Kidney epithelial cell (primary cell): ENCODE measurements around the gene HARBI1. TPM values are rescaled to one million over a fixed set of nuclear protein-coding genes. Genes with fewer than 3 reads are reported as not detected.

Source experiments
- DNase-seq: peaks from one replicate; pipeline ENCODE4 v3.0.0-alpha.2; 2010; ENCODE audit warnings: low read depth
- H3K27me3 ChIP-seq: 2 replicates; pipeline ENCODE4 v1.6.0; 2011; ENCODE audit warnings: low read length; ENCODE audit not compliant: control insufficient read depth, insufficient read depth
- H3K36me3 ChIP-seq: 2 replicates; pipeline ENCODE4 v1.5.1; 2011; ENCODE audit warnings: low read length; ENCODE audit not compliant: control insufficient read depth, insufficient read depth
- H3K4me3 ChIP-seq: 2 replicates; pipeline ENCODE4 v1.5.1; 2011; ENCODE audit warnings: low read depth, mild to moderate bottlenecking, control low read depth, low read length
- CTCF ChIP-seq: IDR thresholded peaks from 2 replicates; pipeline ENCODE4 v1.5.1; 2011; ENCODE audit warnings: mild to moderate bottlenecking, moderate library complexity, low read length, control low read depth, inconsistent platforms; ENCODE audit not compliant: insufficient read depth, poor library complexity, severe bottlenecking
- total RNA-seq: library from RNA; depleted of rRNA; stranded (reverse); fragments of >200 nt; gene quantifications from 2 replicates; pipeline ENCODE4 v1.2.3, GENCODE V29; 2015

The HARBI1 gene
- total RNA-seq, 1 donor from 2014 or later: 8.0 TPM

- no peak for DNase-seq
- TF ChIP-seq CTCF: no peak
- no peak overlapping the region for H3K4me3 ChIP-seq
- peaks cover 3% of the 10 kb centered on the region for H3K36me3 ChIP-seq
- no peaks in the 10 kb centered on the region for H3K27me3 ChIP-seq
Measured at GRCh38 chr11:46607516-46607915, 9.5 kb downstream of the HARBI1 start.

GRCh38 chr11:46604796-46605195 is 12.2 kb downstream of the HARBI1 start:
- no peaks in the 10 kb centered on the region for H3K27me3 ChIP-seq
- TF ChIP-seq CTCF: no peak
- no peak for DNase-seq

GRCh38 chr11:46603704-46604308 is 13.2 kb downstream of the HARBI1 start:
- no peak for TF ChIP-seq CTCF

More at GRCh38 chr11:46604796-46605195, 12.2 kb downstream of the HARBI1 start:
- H3K36me3 ChIP-seq: peaks cover 3% of the 10 kb centered on the region
- H3K4me3 ChIP-seq: no peak overlapping the region

GRCh38 chr11:46601129-46601528 is 15.9 kb downstream of the HARBI1 start:
- Histone ChIP-seq H3K36me3 (peaks cover 3% of the 10 kb centered on the region), H3K4me3 (no peak overlapping the region), H3K27me3 (no peaks in the 10 kb centered on the region)
- no peak for TF ChIP-seq CTCF
- DNase-seq: no peak

More at GRCh38 chr11:46603704-46604308, 13.2 kb downstream of the HARBI1 start:
- Histone ChIP-seq H3K27me3 (no peaks in the 10 kb centered on the region), H3K4me3 (no peak overlapping the region), H3K36me3 (peaks cover 3% of the 10 kb centered on the region)
- DNase-seq: no peak

GRCh38 chr11:46600194-46600960 is 16.6 kb downstream of the HARBI1 start:
- no peak overlapping the region for H3K4me3 ChIP-seq
- TF ChIP-seq CTCF: no peak
- H3K36me3 ChIP-seq: peaks cover 3% of the 10 kb centered on the region

More at GRCh38 chr11:46600194-46600960, 16.6 kb downstream of the HARBI1 start:
- H3K27me3 ChIP-seq: no peaks in the 10 kb centered on the region
- no peak for DNase-seq
